ENCODE data around the gene PACRG.

The PACRG gene

GRCh38 chr6:163083141-163083540 is 355.4 kb downstream of the PACRG start:
- no peak for ATAC-seq
- TF ChIP-seq CSRNP3 (CRISPR knock-in tag; IDR thresholded peaks at IDR 0.05): no peak
- TF ChIP-seq ZNF565 (CRISPR knock-in tag; conservative IDR thresholded peaks at IDR 0.05; ENCODE audit: low read depth): no peak
- TF ChIP-seq TOX (CRISPR knock-in tag; IDR thresholded peaks at IDR 0.05; ENCODE audit: borderline replicate concordance): no peak
- TF ChIP-seq OSR1 (CRISPR knock-in tag; IDR thresholded peaks at IDR 0.05): no peak
- TF ChIP-seq ZFP3 (CRISPR knock-in tag; IDR thresholded peaks at IDR 0.05): no peak
- no peak for TF ChIP-seq BACH2 (CRISPR knock-in tag; IDR thresholded peaks at IDR 0.05; ENCODE audit: borderline replicate concordance)
- no peak for TF ChIP-seq ZC3H10 (CRISPR knock-in tag; IDR thresholded peaks at IDR 0.05)
- TF ChIP-seq ESRRG (CRISPR knock-in tag; IDR thresholded peaks at IDR 0.05): no peak
- TF ChIP-seq, protein P1, sequence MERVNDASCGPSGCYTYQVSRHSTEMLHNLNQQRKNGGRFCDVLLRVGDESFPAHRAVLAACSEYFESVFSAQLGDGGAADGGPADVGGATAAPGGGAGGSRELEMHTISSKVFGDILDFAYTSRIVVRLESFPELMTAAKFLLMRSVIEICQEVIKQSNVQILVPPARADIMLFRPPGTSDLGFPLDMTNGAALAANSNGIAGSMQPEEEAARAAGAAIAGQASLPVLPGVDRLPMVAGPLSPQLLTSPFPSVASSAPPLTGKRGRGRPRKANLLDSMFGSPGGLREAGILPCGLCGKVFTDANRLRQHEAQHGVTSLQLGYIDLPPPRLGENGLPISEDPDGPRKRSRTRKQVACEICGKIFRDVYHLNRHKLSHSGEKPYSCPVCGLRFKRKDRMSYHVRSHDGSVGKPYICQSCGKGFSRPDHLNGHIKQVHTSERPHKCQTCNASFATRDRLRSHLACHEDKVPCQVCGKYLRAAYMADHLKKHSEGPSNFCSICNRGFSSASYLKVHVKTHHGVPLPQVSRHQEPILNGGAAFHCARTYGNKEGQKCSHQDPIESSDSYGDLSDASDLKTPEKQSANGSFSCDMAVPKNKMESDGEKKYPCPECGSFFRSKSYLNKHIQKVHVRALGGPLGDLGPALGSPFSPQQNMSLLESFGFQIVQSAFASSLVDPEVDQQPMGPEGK (CRISPR knock-in tag; IDR thresholded peaks at IDR 0.05; ENCODE audit: borderline replicate concordance): no peak
- TF ChIP-seq, protein P2, sequence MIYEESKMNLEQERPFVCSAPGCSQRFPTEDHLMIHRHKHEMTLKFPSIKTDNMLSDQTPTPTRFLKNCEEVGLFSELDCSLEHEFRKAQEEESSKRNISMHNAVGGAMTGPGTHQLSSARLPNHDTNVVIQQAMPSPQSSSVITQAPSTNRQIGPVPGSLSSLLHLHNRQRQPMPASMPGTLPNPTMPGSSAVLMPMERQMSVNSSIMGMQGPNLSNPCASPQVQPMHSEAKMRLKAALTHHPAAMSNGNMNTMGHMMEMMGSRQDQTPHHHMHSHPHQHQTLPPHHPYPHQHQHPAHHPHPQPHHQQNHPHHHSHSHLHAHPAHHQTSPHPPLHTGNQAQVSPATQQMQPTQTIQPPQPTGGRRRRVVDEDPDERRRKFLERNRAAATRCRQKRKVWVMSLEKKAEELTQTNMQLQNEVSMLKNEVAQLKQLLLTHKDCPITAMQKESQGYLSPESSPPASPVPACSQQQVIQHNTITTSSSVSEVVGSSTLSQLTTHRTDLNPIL (CRISPR knock-in tag; IDR thresholded peaks at IDR 0.05; ENCODE audit: low read depth): no peak
- TF ChIP-seq POU6F1 (CRISPR knock-in tag; IDR thresholded peaks at IDR 0.05; ENCODE audit: borderline replicate concordance, low read depth): no peak
- TF ChIP-seq TCF4 (CRISPR knock-in tag; IDR thresholded peaks at IDR 0.05; ENCODE audit: borderline replicate concordance): no peak
- TF ChIP-seq ZFP30 (CRISPR knock-in tag; IDR thresholded peaks at IDR 0.05): no peak
- TF ChIP-seq TSHZ2 (CRISPR knock-in tag; IDR thresholded peaks at IDR 0.05): no peak
- no peak for TF ChIP-seq ARNTL (CRISPR knock-in tag; IDR thresholded peaks at IDR 0.05; ENCODE audit: borderline replicate concordance, low read depth)
- TF ChIP-seq RARB (CRISPR knock-in tag; IDR thresholded peaks at IDR 0.05): no peak

DNA sequence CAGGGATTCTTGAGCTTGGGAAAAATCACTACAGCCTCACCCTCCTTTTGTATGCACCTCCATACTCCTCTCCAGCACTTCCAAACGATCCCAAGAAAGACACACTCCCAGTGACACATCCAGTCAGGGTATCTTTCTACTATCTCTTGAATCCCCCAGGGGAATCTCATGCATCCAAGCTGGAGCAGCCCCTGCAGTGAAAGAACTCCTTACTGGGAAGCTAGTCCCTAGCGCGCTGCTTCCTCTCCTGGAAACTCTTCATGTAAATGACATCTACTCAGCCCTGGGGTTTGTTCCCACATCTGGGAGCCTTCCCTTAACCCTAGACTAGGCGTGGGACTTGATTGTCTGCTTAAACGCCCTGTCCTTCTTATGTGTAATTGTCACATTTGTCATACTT is 357.7 kb downstream of the PACRG start:
- TF ChIP-seq CSDC2 (CRISPR knock-in tag; IDR thresholded peaks at IDR 0.05) (no peak), PPARA (CRISPR knock-in tag; IDR thresholded peaks at IDR 0.05; ENCODE audit: borderline replicate concordance) (no peak), POU6F1 (CRISPR knock-in tag; IDR thresholded peaks at IDR 0.05; ENCODE audit: borderline replicate concordance, low read depth) (no peak), ZNF70 (CRISPR knock-in tag; IDR thresholded peaks at IDR 0.05) (no peak), OSR1 (CRISPR knock-in tag; IDR thresholded peaks at IDR 0.05) (no peak), ZNF8 (CRISPR knock-in tag; IDR thresholded peaks at IDR 0.05) (no peak)
- ATAC-seq: no peak
